Neural crest cell (in vitro differentiated cells): ENCODE data around the gene ZFY. TPM values are rescaled to one million over a fixed set of nuclear protein-coding genes. Genes with fewer than 3 reads are reported as not detected.

Experiments used
- DNase-seq: peaks from one replicate; pipeline ENCODE4 v3.0.0; 2021; ENCODE audit warnings: low read depth, mixed read lengths, low spot score
- H3K27ac Mint-ChIP-seq: one replicate; pipeline ENCODE4 v1.8.0; 2021; ENCODE audit warnings: mild to moderate bottlenecking, mixed read lengths; ENCODE audit not compliant: unreplicated experiment
- H3K27me3 Mint-ChIP-seq: 2 replicates; pipeline ENCODE4 v1.8.0; 2021; ENCODE audit warnings: low read depth, mild to moderate bottlenecking, mixed read lengths
- H3K36me3 Mint-ChIP-seq: 2 replicates; pipeline ENCODE4 v1.8.0; 2021; ENCODE audit warnings: low read depth, mild to moderate bottlenecking, mixed read lengths
- H3K4me1 Mint-ChIP-seq: 2 replicates; pipeline ENCODE4 v1.8.0; 2021; ENCODE audit warnings: mixed read lengths
- H3K4me3 Mint-ChIP-seq: one replicate; pipeline ENCODE4 v1.8.0; 2021; ENCODE audit warnings: mild to moderate bottlenecking, mixed read lengths
- H3K9me3 Mint-ChIP-seq: 2 replicates; pipeline ENCODE4 v1.8.0; 2021; ENCODE audit warnings: mixed read lengths
- CTCF ChIP-seq: fragments of 200-600 bp; sonication (generic); conservative IDR thresholded peaks from 2 replicates; pipeline ENCODE4 v1.5.0; 2021; ENCODE audit warnings: antibody characterized with exemption, mild to moderate bottlenecking
- total RNA-seq: library from RNA; stranded (reverse); gene quantifications from 2 replicates; pipeline ENCODE4 v1.2.1, GENCODE V29; 2021

ZFY gene
- total RNA-seq, 1 donor from 2014 or later = not detected

- Mint-ChIP-seq H3K27ac (no peak overlapping the region), H3K4me3 (no peak overlapping the region), H3K4me1 (no peaks in the 10 kb centered on the region), H3K27me3 (no peaks in the 10 kb centered on the region), H3K9me3 (no peaks in the 10 kb centered on the region), H3K36me3 (no peaks in the 10 kb centered on the region)
- DNase-seq = no peak
- TF ChIP-seq CTCF = no peak
Observed at GRCh38 chrY:3016594-3016993, 81.4 kb downstream of the ZFY start.

- H3K27me3 Mint-ChIP-seq = no peaks in the 10 kb centered on the region
- DNase-seq = no peak
Observed at GRCh38 chrY:3018546-3018945, 83.4 kb downstream of the ZFY start.

GRCh38 chrY:3019584-3019983 is 84.4 kb downstream of the ZFY start:
- no peak overlapping the region for H3K27ac Mint-ChIP-seq
- no peaks in the 10 kb centered on the region for H3K9me3 Mint-ChIP-seq
- H3K36me3 Mint-ChIP-seq = no peaks in the 10 kb centered on the region
- no peak for TF ChIP-seq CTCF
- H3K27me3 Mint-ChIP-seq = no peaks in the 10 kb centered on the region
- no peak for DNase-seq
- no peaks in the 10 kb centered on the region for H3K4me1 Mint-ChIP-seq
- H3K4me3 Mint-ChIP-seq = no peak overlapping the region

More at GRCh38 chrY:3018546-3018945, 83.4 kb downstream of the ZFY start:
- no peaks in the 10 kb centered on the region for H3K36me3 Mint-ChIP-seq
- no peak overlapping the region for H3K27ac Mint-ChIP-seq
- H3K9me3 Mint-ChIP-seq = no peaks in the 10 kb centered on the region
- no peak overlapping the region for H3K4me3 Mint-ChIP-seq
- H3K4me1 Mint-ChIP-seq = no peaks in the 10 kb centered on the region
- TF ChIP-seq CTCF = no peak

- Mint-ChIP-seq H3K4me3 (no peak overlapping the region), H3K36me3 (no peaks in the 10 kb centered on the region), H3K9me3 (no peaks in the 10 kb centered on the region), H3K27me3 (no peaks in the 10 kb centered on the region), H3K27ac (no peak overlapping the region), H3K4me1 (no peaks in the 10 kb centered on the region)
- no peak for TF ChIP-seq CTCF
- no peak for DNase-seq
Observed at GRCh38 chrY:3021176-3021575, 86.0 kb downstream of the ZFY start.

- no peaks in the 10 kb centered on the region for H3K4me1 Mint-ChIP-seq
- H3K27ac Mint-ChIP-seq = no peak overlapping the region
- no peak for TF ChIP-seq CTCF
- no peaks in the 10 kb centered on the region for H3K27me3 Mint-ChIP-seq
- H3K9me3 Mint-ChIP-seq = no peaks in the 10 kb centered on the region
- H3K36me3 Mint-ChIP-seq = no peaks in the 10 kb centered on the region
- DNase-seq = no peak
- H3K4me3 Mint-ChIP-seq = no peak overlapping the region
Observed at GRCh38 chrY:3023606-3024005, 88.4 kb downstream of the ZFY start.

- no peak for TF ChIP-seq CTCF
- Mint-ChIP-seq H3K27me3 (no peaks in the 10 kb centered on the region), H3K36me3 (no peaks in the 10 kb centered on the region), H3K4me3 (no peak overlapping the region), H3K9me3 (no peaks in the 10 kb centered on the region), H3K4me1 (no peaks in the 10 kb centered on the region), H3K27ac (no peak overlapping the region)
- DNase-seq = no peak
Observed at GRCh38 chrY:3025357-3025756, 90.2 kb downstream of the ZFY start.
